H1 (cell line): ENCODE data around the gene SLC26A4. TPM values are rescaled to one million over a fixed set of nuclear protein-coding genes. Genes with fewer than 3 reads are reported as not detected.

Experiments used
- CTCF ChIA-PET: fragments of 300-600 bp; sonication (Branson Sonifier 250); formaldehyde crosslinking; loops from one replicate; lab custom pipeline; 2021; ENCODE audit not compliant: partially characterized antibody; lab: Charles Lee
- POLR2A ChIA-PET: fragments of 300-600 bp; sonication (Branson Sonifier 250); formaldehyde crosslinking; loops from one replicate; lab custom pipeline; 2021; ENCODE audit warnings: inconsistent platforms; ENCODE audit not compliant: partially characterized antibody; lab: Charles Lee
- DNase-seq, 2 experiments: peaks; one replicate each; pipeline versions ENCODE4 v3.0.0 to v3.0.0-alpha.2; 2010 to 2022; ENCODE audit warnings: low spot score in 2 of 2, low read depth in 1 of 2, mixed read lengths in 1 of 2
- FAIRE-seq: peaks from 2 replicates; lab custom pipeline; 2011; peaks lifted over from hg19 to GRCh38; lab: Jason Lieb, UNC
- H2AFZ ChIP-seq: 2 replicates; pipeline ENCODE4 v1.8.1; 2012; ENCODE audit warnings: low read length, inconsistent platforms
- H2AK5ac ChIP-seq: 2 replicates; pipeline ENCODE4 v1.6.1; 2013; ENCODE audit warnings: low read depth, low read length
- H2BK120ac ChIP-seq: replicated peaks from 2 replicates; pipeline ENCODE3; 2013; ENCODE audit warnings: low read depth, low read length, inconsistent platforms
- H2BK12ac ChIP-seq: 2 replicates; pipeline ENCODE4 v1.6.1; 2013; ENCODE audit warnings: low read depth, low read length
- H2BK15ac ChIP-seq: 2 replicates; pipeline ENCODE4 v1.6.1; 2013; ENCODE audit warnings: low read length
- H2BK20ac ChIP-seq: 2 replicates; pipeline ENCODE4 v1.6.1; 2013; ENCODE audit warnings: low read length
- H2BK5ac ChIP-seq: 2 replicates; pipeline ENCODE4 v1.6.1; 2013; ENCODE audit warnings: low read depth, low read length
- H3K14ac ChIP-seq: 2 replicates; pipeline ENCODE4 v1.6.1; 2013; ENCODE audit warnings: inconsistent platforms; ENCODE audit not compliant: insufficient read length
- H3K18ac ChIP-seq: 2 replicates; pipeline ENCODE4 v1.6.1; 2013; ENCODE audit warnings: low read length; ENCODE audit errors: extremely low read depth
- H3K23ac ChIP-seq: 2 replicates; pipeline ENCODE4 v1.6.1; 2013; ENCODE audit warnings: inconsistent platforms; ENCODE audit not compliant: insufficient read length
- H3K23me2 ChIP-seq: 2 replicates; pipeline ENCODE4 v1.6.1; 2013; ENCODE audit warnings: low read depth, low read length
- H3K27ac ChIP-seq: 2 replicates; pipeline ENCODE4 v1.6.1; 2011; ENCODE audit warnings: low read depth, low read length, inconsistent platforms
- H3K27me3 ChIP-seq, 4 experiments: replicated peaks in 1 of 4; 1 replicate in 1 of 4; 2 replicates in 3 of 4; pipeline versions ENCODE4 v1.6.1 to v1.8.1; 2011 to 2013; ENCODE audit warnings: low read length in 3 of 4, mild to moderate bottlenecking in 3 of 4, inconsistent platforms in 2 of 4, mixed read lengths in 2 of 4, moderate library complexity in 1 of 4; ENCODE audit not compliant: control insufficient read depth in 3 of 4, insufficient read depth in 3 of 4; ENCODE audit errors: extremely low read depth in 1 of 4
- H3K36me3 ChIP-seq, 4 experiments: 2 replicates each; pipeline versions ENCODE4 v1.6.1 to v1.8.1; 2011 to 2013; ENCODE audit warnings: mild to moderate bottlenecking in 4 of 4, low read length in 3 of 4, moderate library complexity in 2 of 4, control low read depth in 1 of 4, inconsistent platforms in 1 of 4; ENCODE audit not compliant: insufficient read depth in 4 of 4, control insufficient read depth in 2 of 4
- H3K4ac ChIP-seq: replicated peaks from 2 replicates; pipeline ENCODE3; 2013; ENCODE audit warnings: low read length, low read depth, mixed read lengths, inconsistent platforms; ENCODE audit not compliant: insufficient read length
- H3K4me1 ChIP-seq, 4 experiments: replicated peaks in 1 of 4; 1 replicate in 1 of 4; 2 replicates in 3 of 4; pipeline versions ENCODE4 v1.6.1 to v1.8.1; 2011 to 2013; ENCODE audit warnings: low read length in 3 of 4, inconsistent platforms in 2 of 4, mixed read lengths in 1 of 4; ENCODE audit not compliant: insufficient read depth in 4 of 4, control insufficient read depth in 3 of 4
- H3K4me2 ChIP-seq, 2 experiments: 2 replicates each; pipeline versions ENCODE4 v1.6.1 to v1.8.1; 2011 to 2013; ENCODE audit warnings: low read depth in 2 of 2, low read length in 2 of 2, control low read depth in 1 of 2, inconsistent platforms in 1 of 2, mild to moderate bottlenecking in 1 of 2; ENCODE audit not compliant: insufficient read depth in 1 of 2
- H3K4me3 ChIP-seq, 4 experiments: fragments of 200-600, 300-600 bp in 1 of 4; sonication (generic), shearing (Covaris generic), sonication (Bioruptor Twin) in 1 of 4; 2 replicates each; pipeline versions ENCODE4 v1.5.1 to v1.8.1; 2011 to 2016; ENCODE audit warnings: low read length in 4 of 4, low read depth in 3 of 4, control low read depth in 2 of 4, inconsistent platforms in 2 of 4, mild to moderate bottlenecking in 2 of 4, mixed read lengths in 1 of 4, moderate library complexity in 1 of 4; ENCODE audit not compliant: insufficient read depth in 2 of 4; ENCODE audit errors: extremely low read depth in 1 of 4
- H3K56ac ChIP-seq: replicated peaks from 2 replicates; pipeline ENCODE3; 2013; ENCODE audit warnings: low read depth, mild to moderate bottlenecking, mixed read lengths, low read length, inconsistent platforms; ENCODE audit not compliant: insufficient read length
- H3K79me1 ChIP-seq: 2 replicates; pipeline ENCODE4 v1.6.1; 2013; ENCODE audit warnings: low read depth, low read length, control low read depth
- H3K79me2 ChIP-seq, 2 experiments: 2 replicates each; pipeline versions ENCODE4 v1.6.1 to v1.8.1; 2012 to 2013; ENCODE audit warnings: low read length in 2 of 2, mild to moderate bottlenecking in 2 of 2, inconsistent platforms in 1 of 2; ENCODE audit not compliant: insufficient read depth in 2 of 2, control insufficient read depth in 1 of 2
- H3K9ac ChIP-seq, 4 experiments: replicated peaks in 1 of 4; 1 replicate in 1 of 4; 2 replicates in 3 of 4; pipeline versions ENCODE4 v1.6.1 to v1.8.1; 2011 to 2013; ENCODE audit warnings: low read depth in 3 of 4, low read length in 3 of 4, control low read depth in 2 of 4, mild to moderate bottlenecking in 2 of 4, moderate library complexity in 2 of 4, inconsistent platforms in 1 of 4; ENCODE audit errors: extremely low read depth in 1 of 4
- H3K9me3 ChIP-seq, 2 experiments: 2 replicates each; pipeline versions ENCODE4 v1.6.1 to v1.8.1; 2012 to 2013; ENCODE audit warnings: mild to moderate bottlenecking in 2 of 2, moderate library complexity in 2 of 2, control low read depth in 1 of 2, inconsistent platforms in 1 of 2, low read depth in 1 of 2, low read length in 1 of 2, mixed read lengths in 1 of 2; ENCODE audit not compliant: insufficient read depth in 2 of 2
- H4K20me1 ChIP-seq, 2 experiments: replicated peaks in 1 of 2; 2 replicates each; pipeline versions ENCODE3 to v1.8.1; 2011 to 2013; ENCODE audit warnings: inconsistent platforms in 2 of 2, low read length in 2 of 2, mild to moderate bottlenecking in 1 of 2; ENCODE audit not compliant: insufficient read depth in 2 of 2, control insufficient read depth in 1 of 2
- H4K5ac ChIP-seq: 2 replicates; pipeline ENCODE4 v1.6.1; 2013; ENCODE audit warnings: low read length, low read depth, mixed read lengths, inconsistent platforms; ENCODE audit not compliant: insufficient read length
- H4K8ac ChIP-seq: 2 replicates; pipeline ENCODE4 v1.8.0; 2013; ENCODE audit warnings: mild to moderate bottlenecking, moderate library complexity, low read length, inconsistent platforms; ENCODE audit not compliant: insufficient read depth; ENCODE audit errors: extremely low read depth
- H4K91ac ChIP-seq: replicated peaks from 2 replicates; pipeline ENCODE3; 2013; ENCODE audit warnings: low read length, mixed read lengths, inconsistent platforms; ENCODE audit not compliant: insufficient read length
- ASH2L ChIP-seq: fragments of 200-600, 300-600 bp; sonication (generic); IDR thresholded peaks from one replicate; pipeline ENCODE4 v1.7.1; 2017; ENCODE audit warnings: low read length
- CBX8 ChIP-seq: fragments of 300-800, 300-1000 bp; sonication (generic); IDR thresholded peaks from 2 replicates; pipeline ENCODE4 v1.7.1; 2016; ENCODE audit warnings: low read depth, low read length, borderline replicate concordance
- EGR1 ChIP-seq: IDR thresholded peaks from 2 replicates; pipeline ENCODE4 v1.6.1; 2011; ENCODE audit warnings: low read depth, low read length, borderline replicate concordance
- HDAC6 ChIP-seq: IDR thresholded peaks from one replicate; pipeline ENCODE4 v1.7.1; 2012; ENCODE audit warnings: low read depth, mild to moderate bottlenecking, inconsistent platforms, low read length, moderate library complexity
- KDM5A ChIP-seq: fragments of 200-600 bp; IDR thresholded peaks from 2 replicates; pipeline ENCODE4 v1.7.1; 2012; ENCODE audit warnings: mild to moderate bottlenecking, low read length, inconsistent platforms, mixed read lengths
- NANOG ChIP-seq: IDR thresholded peaks from 2 replicates; pipeline ENCODE4 v1.6.1; 2011; ENCODE audit warnings: low read length, low read depth, mild to moderate bottlenecking, inconsistent platforms; ENCODE audit not compliant: insufficient read depth, poor library complexity, severe bottlenecking
- TBP ChIP-seq: IDR thresholded peaks from 2 replicates; pipeline ENCODE4 v1.6.1; 2011; ENCODE audit warnings: low read depth, low read length, improper control_type of control experiment
- WGBS, 2 experiments: shearing (Covaris generic) in 1 of 2; methylation state at CpG; one replicate each; pipeline versions ENCODE4 v1.1.6 to v1.1.7; 2013 to 2015; ENCODE audit warnings: low lambda C conversion rate in 2 of 2, mixed read lengths in 2 of 2, inconsistent platforms in 1 of 2, low coverage in 1 of 2, missing lambda C conversion rate in 1 of 2; ENCODE audit not compliant: insufficient replicate concordance in 2 of 2, insufficient coverage in 1 of 2, insufficient read length in 1 of 2; ENCODE audit errors: extremely low coverage in 1 of 2, missing lambda C conversion rate in 1 of 2; 5-methylcytosine and 5-hydroxymethylcytosine counted together
- polyA plus RNA-seq, 7 experiments: library from polyadenylated mRNA; depleted of rRNA in 3 of 7; stranded (reverse) in 5 of 7; unstranded in 2 of 7; fragments of >200 nt in 5 of 7; fragments of 200-250 nt in 2 of 7; gene quantifications; 1 replicate in 5 of 7; 2 replicates in 1 of 7; 4 replicates in 1 of 7; pipeline versions ENCODE4 v1.2.1 to v1.2.3, GENCODE V29; 2011 to 2013; ENCODE audit warnings: missing spikeins in 2 of 7, mixed read lengths in 2 of 7
- total RNA-seq: library from RNA; stranded (reverse); fragmentation: NEBNext Ultra II Directional; extraction: Animal tissue kit (Norgen Biotek cat#: 25700); gene quantifications from 2 replicates; pipeline ENCODE4 v1.2.1, GENCODE V29; 2021

SLC26A4 gene
- total and polyA plus RNA-seq, 2 of the 8 experiments (the other 6 are each of a cell fraction or from before 2014, with no cell fraction given) = 0.11 to 0.35 TPM

GRCh38 chr7:107684947-107685463 is 24.4 kb downstream of the SLC26A4 start:
- no peaks in the 10 kb centered on the region for H4K20me1 ChIP-seq
- no peak overlapping the region for H3K14ac ChIP-seq
- no peaks in the 10 kb centered on the region for H3K9me3 ChIP-seq
- H2AFZ ChIP-seq = no peak overlapping the region
- no peak overlapping the region for H3K18ac ChIP-seq
- H2AK5ac ChIP-seq = no peak overlapping the region
- H3K79me2 ChIP-seq = no peaks in the 10 kb centered on the region
- no peak overlapping the region for H2BK120ac ChIP-seq
- no peak overlapping the region for H2BK15ac ChIP-seq
- POLR2A ChIA-PET = no interaction called here
- H3K79me1 ChIP-seq = no peaks in the 10 kb centered on the region
- no peak overlapping the region for H3K27ac ChIP-seq
- no peaks in the 10 kb centered on the region for H3K27me3 ChIP-seq
- 95% methylated on average over 1 of the region's 1 CpG; no CpG with 5 or more reads in 1 of the 2 experiments for WGBS, 2 experiments
- no peak overlapping the region for H4K91ac ChIP-seq
- peaks cover 0 to 3% (median under 1%) of the 10 kb centered on the region in 4 experiments; a peak in 3 of 7 replicates for H3K4me1 ChIP-seq
- H3K36me3 ChIP-seq = no peaks in the 10 kb centered on the region
- no peak overlapping the region for H2BK20ac ChIP-seq
- no peak for DNase-seq
- no peak overlapping the region for H3K23ac ChIP-seq
- no peak overlapping the region for H2BK5ac ChIP-seq
- no peak overlapping the region for H3K9ac ChIP-seq
- no peak overlapping the region for H4K8ac ChIP-seq
- no peak overlapping the region for H4K5ac ChIP-seq
- no peak for FAIRE-seq
- H3K56ac ChIP-seq = no peak overlapping the region
- CTCF ChIA-PET = interaction anchor here (0.6 to 1.1 kb wide), 3 partner anchors 16 to 40 kb away, joined by 3 to 4 read pairs (median 3); no protein-coding TSS in a partner anchor
- H2BK12ac ChIP-seq = no peak overlapping the region
- no peak overlapping the region for H3K4me3 ChIP-seq
- no peak overlapping the region for H3K4me2 ChIP-seq
- H3K23me2 ChIP-seq = no peaks in the 10 kb centered on the region
- H3K4ac ChIP-seq = no peak overlapping the region
- TF ChIP-seq ASH2L (no peak), EGR1 (no peak), CBX8 (no peak), HDAC6 (no peak), KDM5A (no peak), NANOG (no peak), TBP (no peak)
